Measurements from ENCODE around the gene MARCKSL1.

Gene MARCKSL1

DNA sequence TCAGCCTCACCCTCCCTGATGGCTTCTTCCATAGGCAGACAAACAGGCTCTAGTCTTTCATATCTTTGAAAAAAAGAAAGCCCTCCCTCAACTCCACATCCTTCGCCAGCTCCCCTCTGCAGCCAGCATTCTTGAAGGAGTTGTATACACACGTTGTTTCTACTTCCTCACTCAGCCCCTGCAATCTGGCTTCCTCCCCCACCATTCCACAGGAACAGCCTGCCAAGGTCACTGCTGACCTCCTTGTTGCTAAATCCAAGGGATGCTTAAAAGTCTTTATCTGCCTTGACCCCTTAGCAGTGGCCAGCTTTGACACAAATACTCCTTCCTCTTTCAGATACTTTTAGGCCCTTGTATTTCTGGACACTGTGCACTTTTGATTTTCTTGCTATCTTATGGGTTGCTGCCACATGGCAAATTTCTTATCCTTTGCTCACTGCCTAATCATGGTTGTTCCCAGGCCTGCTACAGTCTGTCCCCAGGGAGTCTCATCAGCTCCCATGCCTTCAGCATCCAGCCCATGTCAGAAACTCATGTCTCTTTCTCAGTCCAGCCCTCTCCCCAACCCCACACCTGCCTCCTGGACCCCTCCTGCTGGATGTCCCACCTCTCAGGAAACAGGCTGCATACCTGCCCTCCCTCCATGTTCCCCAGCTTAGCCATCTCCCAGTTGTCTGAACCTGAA lies 18.0 kb upstream of the MARCKSL1 start:
- peak overlapping the region in 3 of 21 experiments; percentile 13 to 78 (median 41) for H3K27ac ChIP-seq
- H3K4me3 ChIP-seq: no peak overlapping the region

DNA sequence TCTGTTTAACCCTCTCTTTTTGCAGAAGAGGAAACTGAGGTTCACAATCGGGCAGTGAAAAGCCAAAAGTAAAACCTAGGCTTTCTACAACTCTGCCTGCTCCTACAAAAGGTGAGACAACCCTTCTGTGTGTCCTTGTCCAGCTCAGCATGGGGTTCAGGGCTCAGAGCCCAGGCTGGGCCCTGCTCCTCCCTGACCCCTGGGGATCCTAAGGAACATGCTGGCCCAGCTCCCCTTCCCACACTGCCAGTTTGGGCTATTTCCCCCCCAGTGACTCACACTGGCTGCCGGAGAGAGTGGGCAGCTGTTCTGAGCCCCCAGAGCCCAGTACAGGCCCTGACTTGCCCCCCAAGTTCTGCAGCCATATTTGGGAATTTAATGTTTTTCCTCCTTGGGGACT lies 17.4 kb upstream of the MARCKSL1 start:
- no peak overlapping the region for H3K4me3 ChIP-seq
- peak overlapping the region in 7 of 21 experiments; percentile 6 to 78 (median 25) for H3K27ac ChIP-seq

DNA sequence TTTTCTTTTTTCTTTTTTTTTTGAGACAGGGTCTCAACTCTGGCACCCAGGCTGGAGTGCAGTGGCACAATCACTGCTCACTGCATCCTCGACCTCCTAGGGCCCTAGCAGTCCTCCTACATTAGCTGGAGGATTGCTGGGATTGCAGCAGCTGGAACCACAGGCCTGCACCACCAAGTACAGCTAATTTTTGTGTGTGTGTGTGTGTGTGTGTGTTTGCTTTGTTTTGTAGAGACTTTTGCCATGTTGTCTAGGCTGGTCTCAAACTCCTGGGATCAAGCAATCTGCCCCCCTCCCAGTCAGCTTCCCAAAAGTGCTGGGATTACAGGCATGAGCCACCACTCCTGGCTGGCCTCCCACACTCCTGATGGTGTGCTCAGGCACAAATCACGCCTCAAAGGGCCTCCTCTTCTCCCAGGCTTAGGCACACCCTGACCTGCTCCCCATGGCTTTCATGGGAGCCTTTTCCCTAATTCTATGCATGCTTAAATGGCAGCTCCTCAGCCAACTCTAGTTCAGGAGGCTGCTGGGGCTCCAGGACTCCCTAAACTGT lies 16.9 kb upstream of the MARCKSL1 start:
- no peak overlapping the region for H3K4me3 ChIP-seq
- H3K27ac ChIP-seq: peak overlapping the region in 8 of 21 experiments; percentile 6 to 91 (median 57)

DNA sequence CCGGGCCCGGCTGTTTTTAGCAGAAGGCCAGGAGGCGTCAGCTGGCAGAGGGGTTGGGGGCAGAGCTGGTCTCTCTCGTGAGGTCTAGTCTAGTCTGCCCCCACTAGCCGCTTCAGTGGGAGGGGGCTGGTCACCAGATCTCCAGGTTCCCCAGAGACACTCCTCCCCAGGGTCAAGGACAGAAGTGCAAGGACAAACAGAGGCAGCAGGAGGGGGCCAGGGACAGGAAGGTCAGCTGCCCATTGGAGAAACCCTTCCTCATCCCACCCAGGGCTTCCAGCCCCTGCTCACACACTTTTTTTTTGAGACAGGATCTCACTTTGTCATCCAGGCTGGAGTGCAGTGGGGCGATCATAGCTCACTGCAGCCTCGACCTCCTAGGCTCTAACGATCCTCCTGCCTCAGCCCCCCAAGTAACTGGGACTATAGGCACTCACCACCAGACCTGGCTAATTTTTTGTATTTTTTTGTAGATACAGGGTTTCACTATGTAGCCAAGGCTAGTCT lies 16.3 kb upstream of the MARCKSL1 start:
- peak overlapping the region in 19 of 21 experiments; percentile 71 to 98 (median 88) for H3K27ac ChIP-seq

DNA sequence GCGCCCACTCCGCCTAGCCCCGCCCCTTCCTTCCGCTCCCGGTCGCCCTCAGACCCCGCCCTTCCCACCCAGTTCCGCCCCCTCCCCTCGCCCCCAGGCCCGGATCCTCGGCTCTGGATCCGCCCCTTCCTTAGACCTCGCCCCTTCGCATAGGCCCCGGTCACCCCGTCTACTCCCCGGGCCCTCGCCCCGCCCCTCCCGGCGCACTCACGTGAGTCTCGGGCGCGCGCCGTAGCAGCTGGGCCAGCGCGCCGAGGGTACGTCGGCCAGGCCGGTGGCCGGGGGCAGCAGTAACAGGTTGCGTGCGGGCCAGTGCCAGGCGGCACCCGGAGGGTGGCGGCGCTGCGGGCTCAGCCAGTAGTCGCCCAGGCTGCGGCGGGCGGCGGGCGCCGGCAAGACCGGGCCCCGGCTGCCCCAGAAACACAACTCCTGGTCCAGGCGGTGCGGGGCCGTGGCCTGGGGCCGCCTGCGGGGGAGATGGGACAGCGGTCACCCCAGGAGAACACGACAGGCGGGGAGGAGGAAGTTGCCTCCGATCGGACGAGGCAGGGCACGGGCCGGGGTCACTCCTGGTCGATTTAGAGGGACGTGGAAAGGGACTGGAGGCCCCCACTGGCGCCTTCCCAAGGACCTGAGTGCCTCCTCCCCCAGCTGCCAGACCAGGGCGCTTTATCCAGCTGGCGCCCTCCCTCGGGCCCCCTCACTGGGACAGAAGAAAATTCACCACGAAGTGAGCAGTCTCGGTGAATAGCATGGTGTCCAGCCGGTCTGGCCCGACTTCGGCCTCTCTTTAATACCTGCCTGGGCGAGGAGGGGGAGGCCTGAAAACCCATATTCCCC lies 15.6 kb upstream of the MARCKSL1 start:
- H3K27ac ChIP-seq: peak overlapping the region; percentile 55 to 98 (median 88)
- H3K4me3 ChIP-seq: peak overlapping the region; percentile 47 to 82 (median 66)

More for the DNA sequence above, 16.3 kb upstream of the MARCKSL1 start:
- peak overlapping the region; percentile 47 to 82 (median 66) for H3K4me3 ChIP-seq

DNA sequence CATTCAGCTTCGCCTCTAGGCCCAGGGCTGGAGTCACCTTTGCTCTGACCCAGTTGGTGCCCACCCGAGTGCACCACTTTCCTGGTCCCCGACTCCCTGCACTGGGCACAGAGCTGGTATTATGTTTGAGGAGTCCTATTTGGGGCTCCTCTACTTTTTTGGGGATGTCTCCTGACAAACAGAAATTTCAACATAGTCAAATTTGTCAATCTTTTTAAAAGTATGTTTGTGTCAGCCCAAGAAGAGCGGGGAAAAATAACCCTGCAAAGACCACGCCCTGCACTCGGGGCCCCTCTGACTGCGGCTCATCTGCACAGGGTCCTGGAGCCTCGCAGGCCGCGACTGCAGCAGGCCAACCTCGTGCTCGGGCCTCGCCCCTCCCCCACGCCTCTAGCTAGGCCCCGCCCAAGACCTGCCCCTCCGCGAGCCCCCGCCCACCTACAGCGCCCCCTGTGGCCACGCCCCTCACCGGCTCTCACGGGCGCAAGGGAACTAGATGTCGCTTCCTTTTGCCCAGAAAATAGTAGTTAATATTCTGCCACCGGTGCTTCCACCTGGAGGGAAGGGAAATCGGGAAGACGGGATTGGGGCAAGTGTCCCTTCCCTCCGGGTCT lies 14.9 kb upstream of the MARCKSL1 start:
- H3K4me3 ChIP-seq: peak overlapping the region; percentile 47 to 82 (median 66)
- peak overlapping the region in 19 of 21 experiments; percentile 71 to 98 (median 88) for H3K27ac ChIP-seq

DNA sequence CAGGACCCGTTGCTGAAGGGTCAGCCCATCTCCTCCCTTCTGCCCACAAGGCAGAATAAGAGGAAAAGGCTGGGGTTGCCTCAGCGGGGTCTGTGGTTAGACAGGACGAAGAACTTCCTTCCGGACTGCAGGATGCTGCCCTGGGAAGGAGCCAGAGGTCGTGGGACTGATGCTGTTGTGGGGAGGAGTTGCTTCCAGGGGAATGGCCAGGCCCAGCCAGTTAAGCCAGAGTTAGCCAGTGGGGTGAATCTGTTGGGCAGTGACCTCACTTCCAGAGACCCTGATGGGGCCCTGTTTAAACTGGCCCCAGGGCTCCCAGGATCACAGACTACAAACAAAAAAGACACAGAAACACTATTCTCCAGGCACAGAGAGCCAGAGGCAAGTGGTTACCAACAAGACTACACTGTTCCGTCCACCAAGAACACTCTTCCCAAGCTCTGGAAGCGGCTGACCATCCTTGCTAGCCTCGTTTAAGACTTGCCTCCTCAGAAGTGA lies 13.2 kb upstream of the MARCKSL1 start:
- Histone ChIP-seq H3K4me3 (no peak overlapping the region), H3K27ac (peak overlapping the region in 6 of 21 experiments; percentile 15 to 49 (median 25))

DNA sequence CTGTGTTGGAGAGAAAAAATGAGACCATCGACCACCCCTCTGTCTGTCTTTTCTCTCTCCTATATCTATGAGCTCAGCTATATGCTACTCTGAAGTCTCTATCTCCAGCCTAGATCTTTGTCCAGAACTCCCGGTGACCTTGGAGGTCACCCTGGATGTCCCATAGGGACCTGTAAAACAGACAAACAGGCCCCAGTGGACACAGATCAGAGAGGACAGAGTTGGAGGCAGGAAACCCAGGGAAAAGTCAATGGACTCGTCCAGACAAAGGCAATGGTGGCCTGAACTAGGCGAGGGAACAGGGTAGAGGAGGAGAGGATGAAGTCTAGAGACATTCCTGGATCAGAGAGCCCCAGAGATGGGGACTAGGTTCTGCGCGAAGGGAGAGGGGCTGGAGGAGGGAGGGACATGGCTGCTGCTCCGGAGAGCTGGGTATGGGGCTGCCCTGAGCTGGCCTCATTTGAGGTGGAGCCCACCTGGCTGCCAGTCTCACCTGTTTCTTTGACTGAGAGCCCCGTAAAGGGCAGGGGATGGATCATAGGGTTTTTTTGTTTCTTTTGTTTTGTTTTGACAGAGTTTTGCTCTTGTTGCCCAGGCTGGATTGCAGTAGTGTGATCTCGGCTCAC lies 10.6 kb upstream of the MARCKSL1 start:
- Histone ChIP-seq H3K4me3 (no peak overlapping the region), H3K27ac (peak overlapping the region in 1 of 21 experiments; percentile 7)

DNA sequence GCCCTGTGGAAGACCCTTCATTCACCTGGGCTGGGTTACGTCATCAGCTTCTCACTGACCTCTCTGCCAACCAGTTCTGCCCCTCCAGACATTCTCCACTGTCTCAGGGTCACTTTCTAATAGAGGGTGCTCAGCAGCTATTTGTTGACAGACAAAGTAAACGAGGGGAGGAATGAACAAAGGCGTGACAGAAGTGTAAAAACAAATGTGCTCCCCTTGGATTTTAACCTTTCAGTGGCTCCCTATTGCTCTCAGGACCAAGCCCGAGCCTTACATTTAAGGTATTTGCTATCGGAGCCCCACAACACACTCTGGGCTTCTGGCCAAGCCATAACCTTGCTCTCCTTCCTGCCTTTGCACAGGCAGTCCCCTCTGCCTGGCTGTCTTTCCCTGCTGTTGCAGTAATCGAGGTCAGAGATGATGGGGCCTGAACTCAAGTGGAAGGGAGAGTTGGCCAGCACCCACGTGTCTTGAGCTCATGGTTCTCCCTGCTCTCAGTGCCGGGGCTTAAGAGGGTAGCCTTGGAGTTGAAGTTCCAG lies 9.3 kb upstream of the MARCKSL1 start:
- H3K4me3 ChIP-seq: no peak overlapping the region
- H3K27ac ChIP-seq: peak overlapping the region in 1 of 21 experiments; percentile 53

DNA sequence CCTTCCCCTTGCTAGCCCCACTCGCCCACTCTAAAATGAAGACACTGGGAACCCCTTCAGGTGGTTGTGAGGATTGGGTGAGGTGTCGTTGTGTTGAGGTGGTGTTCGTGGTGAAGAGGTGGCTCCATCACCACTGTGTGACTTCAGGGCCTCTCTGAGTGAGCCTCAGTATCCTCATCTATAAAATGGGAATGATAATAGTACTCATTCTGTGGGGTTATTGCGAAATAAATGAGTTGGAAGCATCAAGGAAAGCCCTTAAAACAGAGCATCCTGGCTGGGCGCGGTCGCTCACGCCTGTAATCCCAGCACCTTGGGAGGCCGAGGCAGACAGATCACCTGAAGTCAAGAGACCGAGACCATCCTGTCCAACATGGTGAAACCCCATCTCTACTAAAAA lies 6.7 kb upstream of the MARCKSL1 start:
- Histone ChIP-seq H3K4me3 (no peak overlapping the region), H3K27ac (no peak overlapping the region)

DNA sequence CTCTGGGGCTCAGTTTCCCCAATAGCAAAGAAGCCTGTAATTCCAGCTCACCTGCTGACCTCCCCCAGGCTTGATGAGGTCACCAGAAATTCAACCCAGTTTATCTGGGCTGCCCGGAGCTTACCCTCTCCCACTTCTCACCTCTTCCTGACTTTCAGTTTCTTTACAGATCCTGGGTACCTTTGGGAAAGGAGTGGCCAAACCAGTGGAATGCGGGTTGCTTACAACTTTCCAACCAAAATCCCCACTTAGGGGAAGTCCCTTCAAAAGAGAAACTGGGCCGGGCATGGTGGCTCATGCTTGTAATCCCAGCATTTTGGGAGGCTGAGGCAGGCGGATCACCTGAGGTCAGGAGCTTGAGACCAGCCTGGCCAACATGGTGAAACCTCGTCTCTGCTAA lies 5.9 kb upstream of the MARCKSL1 start:
- Histone ChIP-seq H3K4me3 (no peak overlapping the region), H3K27ac (peak overlapping the region in 1 of 21 experiments; percentile 1)

DNA sequence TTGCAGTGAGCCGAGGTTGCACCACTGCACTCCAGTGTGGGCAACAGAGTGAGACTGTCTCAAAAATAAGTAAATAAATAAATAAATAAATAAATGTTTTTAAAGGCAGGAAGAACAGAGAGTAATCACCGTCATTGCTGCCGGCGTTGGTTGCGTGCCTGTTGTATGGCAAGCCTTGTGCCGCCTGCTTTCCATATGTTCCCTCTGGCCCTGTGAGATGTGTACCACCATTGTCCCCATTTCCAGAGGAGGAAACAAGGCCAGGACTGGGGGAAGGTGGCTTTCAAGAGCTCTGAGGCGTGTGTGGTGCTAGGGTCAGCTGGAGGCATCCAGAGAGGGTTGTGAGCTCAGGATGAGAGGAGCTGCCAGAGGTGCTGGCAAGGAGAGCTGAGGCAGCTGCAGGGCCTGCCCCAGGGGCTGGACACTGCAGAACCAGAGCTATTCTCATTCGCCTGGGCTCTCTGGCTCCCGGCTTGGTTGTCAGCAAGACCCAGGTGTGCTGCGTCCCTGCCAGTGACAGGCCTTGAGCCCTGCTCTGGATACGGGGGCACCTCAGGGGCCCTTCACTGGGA lies 5.2 kb upstream of the MARCKSL1 start:
- Histone ChIP-seq H3K27ac (peak overlapping the region in 1 of 21 experiments; percentile 1), H3K4me3 (no peak overlapping the region)

DNA sequence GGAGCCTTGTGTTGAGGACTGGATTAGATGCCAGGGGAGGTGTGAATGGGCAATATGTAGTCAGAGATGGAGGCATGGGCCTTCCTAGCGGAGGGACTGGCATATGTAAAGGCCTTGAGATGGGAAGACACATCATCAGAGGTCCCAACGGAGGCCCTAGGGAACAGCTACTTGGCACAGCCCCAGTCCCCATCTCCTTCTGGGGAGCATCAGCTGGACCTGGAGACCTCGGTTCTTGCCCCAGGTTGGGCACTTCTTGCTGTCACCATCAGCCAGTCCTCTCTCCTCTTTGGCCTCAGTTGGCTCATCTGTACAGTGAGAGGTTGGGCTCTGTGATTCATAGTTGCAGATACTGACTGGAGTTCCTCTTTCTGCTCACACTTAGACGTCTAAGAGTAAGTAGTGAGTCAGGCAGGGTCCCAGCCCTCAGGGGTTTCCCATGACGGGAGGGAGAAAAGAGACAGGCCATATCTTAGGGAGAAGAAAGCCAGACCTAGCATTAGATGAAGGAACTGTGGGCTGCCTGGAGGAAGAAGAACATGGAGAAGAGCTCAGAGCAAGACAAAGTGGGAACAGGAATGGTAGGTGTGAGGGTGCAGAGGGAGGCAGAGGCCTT lies 3.4 kb upstream of the MARCKSL1 start:
- H3K27ac ChIP-seq: peak overlapping the region in 2 of 21 experiments; percentile 7 to 47
- no peak overlapping the region for H3K4me3 ChIP-seq

DNA sequence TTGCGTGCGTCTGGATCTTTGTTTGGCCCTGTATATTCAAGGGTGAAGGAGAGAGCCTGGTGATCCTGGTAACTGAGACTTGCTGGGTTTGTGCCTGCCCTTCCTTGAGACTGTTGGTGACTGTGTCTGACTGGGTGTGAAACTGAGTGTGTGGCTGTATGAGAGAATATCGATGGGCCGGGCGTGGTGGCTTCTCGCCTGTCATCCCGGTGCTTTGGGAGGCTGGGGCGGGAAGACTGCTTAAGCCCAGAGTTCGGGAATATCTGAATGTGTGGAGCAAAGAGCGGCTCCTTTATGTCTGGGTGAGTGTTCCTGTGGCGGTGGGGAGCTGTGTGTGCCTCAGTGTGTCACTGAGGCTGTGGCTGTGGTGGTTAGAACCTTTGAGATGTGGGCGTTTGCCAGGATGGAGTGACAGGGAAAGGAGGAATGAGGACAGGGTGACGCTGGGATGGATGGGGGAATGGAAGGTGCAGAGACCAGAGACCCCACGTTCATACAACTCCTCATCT lies 2.7 kb upstream of the MARCKSL1 start:
- H3K4me3 ChIP-seq: no peak overlapping the region
- peak overlapping the region in 5 of 21 experiments; percentile 15 to 47 (median 32) for H3K27ac ChIP-seq

DNA sequence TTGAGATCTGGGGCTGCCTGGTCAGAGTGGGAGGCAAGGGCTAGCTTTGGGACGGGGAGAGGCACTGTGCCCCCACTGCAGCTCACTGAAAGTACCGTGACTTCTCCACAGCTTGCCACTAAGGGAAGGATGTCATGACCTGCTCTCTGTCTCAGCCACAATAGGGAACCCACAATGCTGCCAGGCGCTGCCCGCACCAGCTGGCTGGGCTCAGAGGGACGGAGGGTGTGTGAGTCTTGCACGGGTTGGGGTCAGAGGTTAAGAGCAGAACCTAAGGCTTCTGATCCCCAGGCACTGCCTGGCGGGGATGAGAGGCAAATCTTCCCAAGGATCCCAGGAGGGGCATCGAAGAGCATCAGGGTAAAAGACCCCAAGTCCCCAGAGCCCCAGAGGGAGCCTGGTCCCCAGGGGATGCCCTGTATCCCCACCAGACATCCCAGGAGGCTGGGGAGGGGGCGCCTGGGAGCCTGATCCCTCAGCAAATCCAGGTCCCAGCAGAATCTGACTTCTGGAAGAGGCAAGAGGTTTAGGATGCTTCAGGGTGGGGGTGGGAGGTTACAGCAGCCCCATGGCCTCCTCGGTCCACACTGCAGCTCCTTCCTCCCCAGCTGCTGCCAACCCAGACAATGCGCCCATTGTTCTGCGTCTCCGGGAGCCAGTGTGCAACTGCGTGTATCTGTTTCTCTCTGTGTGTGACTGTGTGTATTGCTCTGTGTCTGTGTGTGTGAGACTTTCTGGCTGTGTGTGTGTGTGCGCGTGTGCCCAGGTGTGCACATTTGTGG lies 2.0 kb upstream of the MARCKSL1 start:
- no peak overlapping the region for H3K4me3 ChIP-seq
- H3K27ac ChIP-seq: peak overlapping the region in 9 of 21 experiments; percentile 2 to 44 (median 32)

DNA sequence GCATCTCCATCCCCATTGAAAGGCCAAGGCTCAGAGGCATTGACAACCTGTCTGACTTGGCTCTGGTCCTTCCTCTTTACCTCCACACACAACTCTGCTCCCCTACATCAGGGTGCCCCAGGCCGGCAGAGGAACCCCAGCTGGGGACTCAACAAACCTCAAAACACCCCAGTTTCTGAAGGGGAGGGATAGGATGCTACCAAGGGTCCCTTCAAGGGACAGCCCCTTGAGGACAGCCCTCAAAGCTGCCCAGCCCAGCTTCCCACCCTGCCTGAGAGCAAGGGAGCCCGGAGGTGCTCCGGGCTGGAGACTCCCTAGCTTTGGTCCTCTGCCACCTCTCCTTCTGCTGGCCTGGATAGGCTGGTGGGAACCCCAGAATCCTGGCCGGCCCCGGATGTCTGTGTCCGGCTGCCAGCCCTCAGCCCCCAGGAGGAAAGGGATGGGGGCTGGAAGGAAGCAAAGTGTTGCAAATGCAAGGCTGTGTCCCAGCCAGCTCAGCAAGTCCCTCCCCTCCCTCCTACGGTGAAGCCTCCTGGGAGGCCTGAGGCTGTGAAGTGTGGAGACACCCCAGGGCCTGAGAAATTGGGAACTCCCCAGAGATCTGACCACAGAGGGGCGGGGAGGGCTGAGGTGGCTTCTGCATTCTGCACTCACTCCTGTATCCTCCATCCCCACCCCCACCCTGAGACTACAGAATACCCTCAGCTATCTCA lies 1.1 kb upstream of the MARCKSL1 start:
- Histone ChIP-seq H3K4me3 (no peak overlapping the region), H3K27ac (peak overlapping the region in 9 of 21 experiments; percentile 17 to 81 (median 44))

All from skin epidermis (tissue), 12 donors.